Esophagus squamous epithelium (tissue), 4 donors: Measurements from ENCODE around the gene SEC16B.

Experiments
- POLR2A ChIP-seq, 4 donors: fragments of 450-650 bp; IDR thresholded peaks; one replicate each; pipeline ENCODE4 v1.6.1; 2017; ENCODE audit warnings: antibody characterized with exemption in 4 of 4, mild to moderate bottlenecking in 4 of 4, moderate library complexity in 3 of 4
- TF ChIP-seq, protein P1 (sequence below), 6 experiments: fragments of 450-650 bp in 4 of 6; fragments of 200-600 bp in 2 of 6; sonication (generic) in 2 of 6; IDR thresholded peaks; one replicate each; pipeline ENCODE4 v1.5.1; 2016 to 2019; ENCODE audit warnings: antibody characterized with exemption in 6 of 6, mild to moderate bottlenecking in 4 of 6, moderate library complexity in 4 of 6

DNA sequence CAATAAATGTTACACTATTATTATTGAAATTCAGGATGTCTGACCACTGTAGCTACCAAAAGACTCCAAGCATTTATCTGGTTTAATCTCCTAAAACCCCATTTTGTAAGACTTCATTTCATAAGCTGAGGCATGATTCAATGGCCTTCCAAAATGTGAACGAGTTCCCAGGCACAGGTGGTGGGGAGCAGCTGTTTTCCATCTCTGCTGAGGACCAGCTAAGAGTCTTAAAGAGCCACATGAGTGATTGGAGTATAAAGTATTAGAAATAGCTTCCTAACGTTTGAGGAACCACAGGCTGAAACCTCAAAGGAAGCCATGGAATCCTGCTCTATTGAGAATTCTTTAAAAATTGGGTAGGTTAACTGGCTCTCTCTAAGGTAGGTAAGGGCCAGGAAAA, 44.9 kb downstream of the SEC16B start:
- TF ChIP-seq, protein P1, sequence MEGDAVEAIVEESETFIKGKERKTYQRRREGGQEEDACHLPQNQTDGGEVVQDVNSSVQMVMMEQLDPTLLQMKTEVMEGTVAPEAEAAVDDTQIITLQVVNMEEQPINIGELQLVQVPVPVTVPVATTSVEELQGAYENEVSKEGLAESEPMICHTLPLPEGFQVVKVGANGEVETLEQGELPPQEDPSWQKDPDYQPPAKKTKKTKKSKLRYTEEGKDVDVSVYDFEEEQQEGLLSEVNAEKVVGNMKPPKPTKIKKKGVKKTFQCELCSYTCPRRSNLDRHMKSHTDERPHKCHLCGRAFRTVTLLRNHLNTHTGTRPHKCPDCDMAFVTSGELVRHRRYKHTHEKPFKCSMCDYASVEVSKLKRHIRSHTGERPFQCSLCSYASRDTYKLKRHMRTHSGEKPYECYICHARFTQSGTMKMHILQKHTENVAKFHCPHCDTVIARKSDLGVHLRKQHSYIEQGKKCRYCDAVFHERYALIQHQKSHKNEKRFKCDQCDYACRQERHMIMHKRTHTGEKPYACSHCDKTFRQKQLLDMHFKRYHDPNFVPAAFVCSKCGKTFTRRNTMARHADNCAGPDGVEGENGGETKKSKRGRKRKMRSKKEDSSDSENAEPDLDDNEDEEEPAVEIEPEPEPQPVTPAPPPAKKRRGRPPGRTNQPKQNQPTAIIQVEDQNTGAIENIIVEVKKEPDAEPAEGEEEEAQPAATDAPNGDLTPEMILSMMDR (IDR thresholded peaks at IDR 0.05) = no peak
- TF ChIP-seq POLR2A (IDR thresholded peaks at IDR 0.05) = no peak
